ENCODE results near the gene CHKA.

The CHKA gene

GRCh38 chr11:68121067-68121899 is at the start of gene CHKA:
TSS of gene CHKA (minus strand) at chr11:68121388. CDS start at chr11:68121177, 211 bp downstream.
- DNase-seq (ENCODE audit: low spot score) = peak; percentile 96

GRCh38 chr11:68169442-68169841 is 48.3 kb upstream of the CHKA start:
- no peak for DNase-seq (ENCODE audit: low spot score)

GRCh38 chr11:68168694-68169093 is 47.5 kb upstream of the CHKA start:
- no peak for DNase-seq (ENCODE audit: low spot score)

- no peak for DNase-seq (ENCODE audit: low spot score)
These were observed 46.3 kb upstream of the CHKA start for GRCh38 chr11:68167474-68167873.

GRCh38 chr11:68166969-68167368 is 45.8 kb upstream of the CHKA start:
- no peak for DNase-seq (ENCODE audit: low spot score)

GRCh38 chr11:68165601-68166000 is 44.4 kb upstream of the CHKA start:
- DNase-seq (ENCODE audit: low spot score) = no peak

GRCh38 chr11:68164437-68164836 is 43.2 kb upstream of the CHKA start:
- DNase-seq (ENCODE audit: low spot score) = no peak

- no peak for DNase-seq (ENCODE audit: low spot score)
These were observed 42.5 kb upstream of the CHKA start for GRCh38 chr11:68163691-68164090.

GRCh38 chr11:68160100-68160695 is 39.0 kb upstream of the CHKA start:
- DNase-seq (ENCODE audit: low spot score) = no peak

- no peak for DNase-seq (ENCODE audit: low spot score)
These were observed 38.5 kb upstream of the CHKA start for GRCh38 chr11:68159665-68160064.

GRCh38 chr11:68159161-68159560 is 38.0 kb upstream of the CHKA start:
- DNase-seq (ENCODE audit: low spot score) = no peak

GRCh38 chr11:68158580-68158979 is 37.4 kb upstream of the CHKA start:
- DNase-seq (ENCODE audit: low spot score) = no peak

- no peak for DNase-seq (ENCODE audit: low spot score)
These were observed 32.6 kb upstream of the CHKA start for GRCh38 chr11:68153742-68154141.

- DNase-seq (ENCODE audit: low spot score) = no peak
These were observed 28.8 kb upstream of the CHKA start for GRCh38 chr11:68150037-68150436.

- DNase-seq (ENCODE audit: low spot score) = no peak
These were observed 28.2 kb upstream of the CHKA start for GRCh38 chr11:68149417-68149816.

- no peak for DNase-seq (ENCODE audit: low spot score)
These were observed 27.7 kb upstream of the CHKA start for GRCh38 chr11:68148879-68149278.

GRCh38 chr11:68148071-68148805 is 27.1 kb upstream of the CHKA start:
- no peak for DNase-seq (ENCODE audit: low spot score)

- DNase-seq (ENCODE audit: low spot score) = peak; percentile 65
These were observed 25.7 kb upstream of the CHKA start for GRCh38 chr11:68146704-68147474.

- DNase-seq (ENCODE audit: low spot score) = no peak
These were observed 24.9 kb upstream of the CHKA start for GRCh38 chr11:68146010-68146540.

- DNase-seq (ENCODE audit: low spot score) = no peak
These were observed 24.1 kb upstream of the CHKA start for GRCh38 chr11:68145120-68145866.

GRCh38 chr11:68143310-68143689 is 22.1 kb upstream of the CHKA start:
- no peak for DNase-seq (ENCODE audit: low spot score)

All from hepatic stellate cell (primary cell).